IgD-negative memory B cell (primary cell): ENCODE results near the gene MCC. TPM values are rescaled to one million over a fixed set of nuclear protein-coding genes. Genes with fewer than 3 reads are reported as not detected.

Source experiments
- H3K27ac Mint-ChIP-seq, 3 donors: one replicate each; pipeline ENCODE4 v1.8.0; 2020 to 2022; ENCODE audit warnings: mild to moderate bottlenecking in 3 of 3, mixed read lengths in 3 of 3, moderate library complexity in 1 of 3
- H3K27me3 Mint-ChIP-seq: one replicate; pipeline ENCODE4 v1.8.0; 2021; ENCODE audit warnings: mixed read lengths
- H3K36me3 Mint-ChIP-seq: one replicate; pipeline ENCODE4 v1.8.0; 2020; ENCODE audit warnings: mild to moderate bottlenecking, mixed read lengths
- H3K4me1 Mint-ChIP-seq, 3 donors: one replicate each; pipeline ENCODE4 v1.8.0; 2020 to 2022; ENCODE audit warnings: mixed read lengths in 3 of 3, mild to moderate bottlenecking in 1 of 3
- H3K4me3 Mint-ChIP-seq, 4 donors: one replicate each; pipeline ENCODE4 v1.8.0; 2020 to 2022; ENCODE audit warnings: mild to moderate bottlenecking in 4 of 4, mixed read lengths in 4 of 4, moderate library complexity in 3 of 4
- H3K9me3 Mint-ChIP-seq, 3 donors: one replicate each; pipeline ENCODE4 v1.8.0; 2020 to 2021; ENCODE audit warnings: mixed read lengths in 3 of 3, mild to moderate bottlenecking in 1 of 3
- polyA plus RNA-seq: library from polyadenylated mRNA; unstranded; fragments of 300-500 nt; fragmentation: Illumina TruSeq; gene quantifications from one replicate; pipeline ENCODE4 v1.2.3, GENCODE V29; 2021

MCC gene
- polyA plus RNA-seq, 1 donor from 2014 or later: 0.40 TPM

- Mint-ChIP-seq H3K4me1 (no peaks in the 10 kb centered on the region), H3K27ac (no peak overlapping the region)
Measured at GRCh38 chr5:113067635-113068344, 420.5 kb downstream of the MCC start.

GRCh38 chr5:113065626-113066025, 422.6 kb downstream of the MCC start:
- H3K4me3 Mint-ChIP-seq: no peak overlapping the region
- H3K36me3 Mint-ChIP-seq: no peaks in the 10 kb centered on the region
- H3K27me3 Mint-ChIP-seq: peaks cover 3% of the 10 kb centered on the region
- no peaks in the 10 kb centered on the region for H3K4me1 Mint-ChIP-seq
- H3K9me3 Mint-ChIP-seq: no peaks in the 10 kb centered on the region
- H3K27ac Mint-ChIP-seq: no peak overlapping the region

More at GRCh38 chr5:113067635-113068344, 420.5 kb downstream of the MCC start:
- Mint-ChIP-seq H3K9me3 (no peaks in the 10 kb centered on the region), H3K4me3 (no peak overlapping the region), H3K27me3 (peaks cover 3% of the 10 kb centered on the region), H3K36me3 (no peaks in the 10 kb centered on the region)

- H3K27ac Mint-ChIP-seq: no peak overlapping the region
- H3K36me3 Mint-ChIP-seq: no peaks in the 10 kb centered on the region
- H3K9me3 Mint-ChIP-seq: no peaks in the 10 kb centered on the region
- no peak overlapping the region for H3K4me3 Mint-ChIP-seq
- H3K4me1 Mint-ChIP-seq: no peaks in the 10 kb centered on the region
- peaks cover 3% of the 10 kb centered on the region for H3K27me3 Mint-ChIP-seq
Measured at GRCh38 chr5:113064806-113065205, 423.4 kb downstream of the MCC start.

GRCh38 chr5:113063927-113064326, 424.3 kb downstream of the MCC start:
- no peak overlapping the region for H3K27ac Mint-ChIP-seq
- H3K36me3 Mint-ChIP-seq: no peaks in the 10 kb centered on the region
- H3K27me3 Mint-ChIP-seq: peaks cover 3% of the 10 kb centered on the region
- H3K4me3 Mint-ChIP-seq: no peak overlapping the region
- H3K4me1 Mint-ChIP-seq: no peaks in the 10 kb centered on the region
- H3K9me3 Mint-ChIP-seq: no peaks in the 10 kb centered on the region

- peaks cover 3% of the 10 kb centered on the region for H3K27me3 Mint-ChIP-seq
- H3K4me1 Mint-ChIP-seq: no peaks in the 10 kb centered on the region
- H3K9me3 Mint-ChIP-seq: no peaks in the 10 kb centered on the region
- no peak overlapping the region for H3K27ac Mint-ChIP-seq
- H3K4me3 Mint-ChIP-seq: no peak overlapping the region
- H3K36me3 Mint-ChIP-seq: no peaks in the 10 kb centered on the region
Measured at GRCh38 chr5:113062869-113063508, 425.3 kb downstream of the MCC start.

GRCh38 chr5:113061846-113062780, 426.1 kb downstream of the MCC start:
- H3K9me3 Mint-ChIP-seq: no peaks in the 10 kb centered on the region
- H3K27me3 Mint-ChIP-seq: peaks cover 3% of the 10 kb centered on the region
- no peaks in the 10 kb centered on the region for H3K36me3 Mint-ChIP-seq
- no peak overlapping the region for H3K4me3 Mint-ChIP-seq
- H3K27ac Mint-ChIP-seq: peak overlapping the region in 1 of 3 donors; percentile 38
- H3K4me1 Mint-ChIP-seq: peaks cover 0 to 1% (median 0%) of the 10 kb centered on the region in 3 donors

- no peaks in the 10 kb centered on the region for H3K9me3 Mint-ChIP-seq
- peaks cover 0 to 6% (median 0%) of the 10 kb centered on the region in 3 donors for H3K4me1 Mint-ChIP-seq
- H3K36me3 Mint-ChIP-seq: no peaks in the 10 kb centered on the region
- no peak overlapping the region for H3K4me3 Mint-ChIP-seq
- H3K27me3 Mint-ChIP-seq: peaks cover 2% of the 10 kb centered on the region
- H3K27ac Mint-ChIP-seq: peak overlapping the region in 1 of 3 donors; percentile 33
Measured at GRCh38 chr5:113060408-113061025, 427.7 kb downstream of the MCC start.

GRCh38 chr5:113059232-113060040, 428.8 kb downstream of the MCC start:
- H3K4me1 Mint-ChIP-seq: peaks cover 0 to 6% (median 0%) of the 10 kb centered on the region in 3 donors
- no peaks in the 10 kb centered on the region for H3K36me3 Mint-ChIP-seq
- no peaks in the 10 kb centered on the region for H3K9me3 Mint-ChIP-seq
- H3K27ac Mint-ChIP-seq: no peak overlapping the region
- H3K4me3 Mint-ChIP-seq: no peak overlapping the region
- H3K27me3 Mint-ChIP-seq: no peaks in the 10 kb centered on the region

- Mint-ChIP-seq H3K4me1 (peaks cover 0 to 6% (median 0%) of the 10 kb centered on the region in 3 donors), H3K4me3 (no peak overlapping the region), H3K9me3 (no peaks in the 10 kb centered on the region), H3K27me3 (no peaks in the 10 kb centered on the region), H3K36me3 (no peaks in the 10 kb centered on the region), H3K27ac (no peak overlapping the region)
Measured at GRCh38 chr5:113058706-113059226, 429.5 kb downstream of the MCC start.

GRCh38 chr5:113058269-113058668, 430.0 kb downstream of the MCC start:
- Mint-ChIP-seq H3K36me3 (no peaks in the 10 kb centered on the region), H3K4me3 (no peak overlapping the region), H3K9me3 (no peaks in the 10 kb centered on the region), H3K27me3 (no peaks in the 10 kb centered on the region), H3K4me1 (peaks cover 0 to 6% (median 0%) of the 10 kb centered on the region in 3 donors), H3K27ac (no peak overlapping the region)

- H3K4me3 Mint-ChIP-seq: no peak overlapping the region
- no peaks in the 10 kb centered on the region for H3K36me3 Mint-ChIP-seq
- H3K27me3 Mint-ChIP-seq: no peaks in the 10 kb centered on the region
- peaks cover 0 to 6% (median 0%) of the 10 kb centered on the region in 3 donors for H3K4me1 Mint-ChIP-seq
- H3K27ac Mint-ChIP-seq: no peak overlapping the region
- no peaks in the 10 kb centered on the region for H3K9me3 Mint-ChIP-seq
Measured at GRCh38 chr5:113057557-113057984, 430.7 kb downstream of the MCC start.

- Mint-ChIP-seq H3K4me1 (peaks cover 0 to 6% (median 0%) of the 10 kb centered on the region in 3 donors), H3K9me3 (no peaks in the 10 kb centered on the region), H3K27ac (no peak overlapping the region), H3K27me3 (no peaks in the 10 kb centered on the region), H3K36me3 (no peaks in the 10 kb centered on the region), H3K4me3 (no peak overlapping the region)
Measured at GRCh38 chr5:113056988-113057387, 431.3 kb downstream of the MCC start.

- Mint-ChIP-seq H3K27ac (no peak overlapping the region), H3K4me1 (peaks cover 0 to 6% (median 0%) of the 10 kb centered on the region in 3 donors), H3K27me3 (no peaks in the 10 kb centered on the region), H3K4me3 (no peak overlapping the region), H3K9me3 (no peaks in the 10 kb centered on the region), H3K36me3 (no peaks in the 10 kb centered on the region)
Measured at GRCh38 chr5:113054899-113055298, 433.4 kb downstream of the MCC start.

- H3K4me3 Mint-ChIP-seq: no peak overlapping the region
- no peak overlapping the region for H3K27ac Mint-ChIP-seq
- H3K9me3 Mint-ChIP-seq: no peaks in the 10 kb centered on the region
- no peaks in the 10 kb centered on the region for H3K36me3 Mint-ChIP-seq
- H3K4me1 Mint-ChIP-seq: peaks cover 0 to 9% (median 3%) of the 10 kb centered on the region in 3 donors
- H3K27me3 Mint-ChIP-seq: no peaks in the 10 kb centered on the region
Measured at GRCh38 chr5:113053511-113053995, 434.7 kb downstream of the MCC start.
